ENCODE data around the gene SPDYC. TPM values are rescaled to one million over a fixed set of nuclear protein-coding genes. Genes with fewer than 3 reads are reported as not detected.

The SPDYC gene
- polyA plus RNA-seq, 3 donors: 0.17 TPM; not detected in 2

Other genes with a start within 250 kb of the SPDYC start
- gene PPP2R5B, start 245.5 kb upstream of the SPDYC start, polyA plus RNA-seq (ENCODE audit: insufficient read length in 3 of 3): 10 to 100 TPM; 14.7 to 18.4 (median 17.7) TPM
- gene GPHA2, start 234.3 kb upstream of the SPDYC start, polyA plus RNA-seq (ENCODE audit: insufficient read length in 3 of 3): 1 to 10 TPM; 2.0 to 3.7 (median 2.1) TPM
- 1 to 10 TPM; 1.0 to 1.4 (median 1.3) TPM for gene MAJIN, start 198.1 kb upstream of the SPDYC start, polyA plus RNA-seq (ENCODE audit: insufficient read length in 3 of 3)
- gene BATF2, start 173.3 kb upstream of the SPDYC start, polyA plus RNA-seq (ENCODE audit: insufficient read length in 3 of 3): 1 to 10 TPM; 3.1 to 3.2 (median 3.1) TPM
- 10 to 100 TPM; 62.8 to 73.0 (median 71.0) TPM for gene ARL2, start 156.1 kb upstream of the SPDYC start, polyA plus RNA-seq (ENCODE audit: insufficient read length in 3 of 3)
- gene SNX15, start 142.8 kb upstream of the SPDYC start, polyA plus RNA-seq (ENCODE audit: insufficient read length in 3 of 3): 10 to 100 TPM; 31.7 to 32.7 (median 32.0) TPM
- gene SAC3D1, start 129.0 kb upstream of the SPDYC start, polyA plus RNA-seq (ENCODE audit: insufficient read length in 3 of 3): 10 to 100 TPM; 14.1 to 18.2 (median 14.6) TPM
- gene NAALADL1, start 111.7 kb upstream of the SPDYC start, polyA plus RNA-seq (ENCODE audit: insufficient read length in 3 of 3): 10 to 100 TPM in 2 of 3 donors, 1 to 10 TPM in 1; 8.7 to 13.5 (median 11.3) TPM
- 10 to 100 TPM; 18.3 to 23.6 (median 22.6) TPM for gene CDCA5, start 86.2 kb upstream of the SPDYC start, polyA plus RNA-seq (ENCODE audit: insufficient read length in 3 of 3)
- gene ZFPL1, start 86.0 kb upstream of the SPDYC start, polyA plus RNA-seq (ENCODE audit: insufficient read length in 3 of 3): 10 to 100 TPM; 30.4 to 37.1 (median 35.4) TPM
- gene VPS51, start 74.0 kb upstream of the SPDYC start, polyA plus RNA-seq (ENCODE audit: insufficient read length in 3 of 3): 100 to 1,000 TPM; 120 to 154 (median 140) TPM
- gene TM7SF2, start 58.4 kb upstream of the SPDYC start, polyA plus RNA-seq (ENCODE audit: insufficient read length in 3 of 3): 100 to 1,000 TPM in 1 of 3 donors, 10 to 100 TPM in 2; 88.7 to 100 (median 97.5) TPM
- 10 to 100 TPM in 1 of 3 donors, 1 to 10 TPM in 2; 7.8 to 12.4 (median 9.9) TPM for gene ZNHIT2, start 52.5 kb upstream of the SPDYC start, polyA plus RNA-seq (ENCODE audit: insufficient read length in 3 of 3)
- gene FAU, start 48.1 kb upstream of the SPDYC start, polyA plus RNA-seq (ENCODE audit: insufficient read length in 3 of 3): 100 to 1,000 TPM; 706 to 910 (median 772) TPM
- gene MRPL49, start 47.9 kb upstream of the SPDYC start, polyA plus RNA-seq (ENCODE audit: insufficient read length in 3 of 3): 10 to 100 TPM; 58.8 to 63.2 (median 63.2) TPM
- 10 to 100 TPM; 48.6 to 51.8 (median 49.6) TPM for gene SYVN1, start 35.7 kb upstream of the SPDYC start, polyA plus RNA-seq (ENCODE audit: insufficient read length in 3 of 3)
- 100 to 1,000 TPM; 109 to 112 (median 109) TPM for gene CAPN1, start 11.7 kb downstream of the SPDYC start, polyA plus RNA-seq (ENCODE audit: insufficient read length in 3 of 3)
- 10 to 100 TPM; 27.6 to 35.0 (median 30.3) TPM for gene POLA2, start 91.7 kb downstream of the SPDYC start, polyA plus RNA-seq (ENCODE audit: insufficient read length in 3 of 3)
- 10 to 100 TPM; 10.2 to 18.6 (median 12.9) TPM for gene CDC42EP2, start 144.6 kb downstream of the SPDYC start, polyA plus RNA-seq (ENCODE audit: insufficient read length in 3 of 3)
- gene DPF2, start 163.6 kb downstream of the SPDYC start, polyA plus RNA-seq (ENCODE audit: insufficient read length in 3 of 3): 100 to 1,000 TPM in 1 of 3 donors, 10 to 100 TPM in 2; 96.7 to 102 (median 98.0) TPM
- under 1 TPM; 0.55 to 0.78 (median 0.61) TPM for gene TIGD3, start 184.5 kb downstream of the SPDYC start, polyA plus RNA-seq (ENCODE audit: insufficient read length in 3 of 3)
- gene SLC25A45, start 212.4 kb downstream of the SPDYC start, polyA plus RNA-seq (ENCODE audit: insufficient read length in 3 of 3): 1 to 10 TPM; 5.6 to 8.7 (median 8.1) TPM
- gene FRMD8, start 216.4 kb downstream of the SPDYC start, polyA plus RNA-seq (ENCODE audit: insufficient read length in 3 of 3): 10 to 100 TPM; 20.4 to 26.7 (median 21.0) TPM